Activated CD4-positive, alpha-beta T cell treated with anti-CD3 and anti-CD28 coated beads, Interleukin-2, amount 10 ng/mL, durations not matched to agents 24 days and 14 days (primary cell): ENCODE data around the gene S1PR4. TPM values are rescaled to one million over a fixed set of nuclear protein-coding genes. Genes with fewer than 3 reads are reported as not detected.
"Not testable (repeated sequence)": the region's sequence is repeated elsewhere in the genome, so short reads cannot be mapped to it uniquely, and the experiment has no call there.

ENCODE experiments used
- DNase-seq: peaks from one replicate; pipeline ENCODE4 v3.0.0; 2022
- H3K27ac Mint-ChIP-seq: one replicate; pipeline ENCODE4 v1.8.0; 2022; ENCODE audit warnings: mild to moderate bottlenecking, mixed read lengths
- H3K27me3 Mint-ChIP-seq: one replicate; pipeline ENCODE4 v1.8.0; 2022; ENCODE audit warnings: mixed read lengths
- H3K36me3 Mint-ChIP-seq: one replicate; pipeline ENCODE4 v1.8.0; 2022; ENCODE audit warnings: low read depth, mild to moderate bottlenecking, mixed read lengths
- H3K4me1 Mint-ChIP-seq: one replicate; pipeline ENCODE4 v1.8.0; 2021; ENCODE audit warnings: mixed read lengths
- H3K4me3 Mint-ChIP-seq: one replicate; pipeline ENCODE4 v1.8.0; 2022; ENCODE audit warnings: mild to moderate bottlenecking, moderate library complexity, mixed read lengths
- H3K9me3 Mint-ChIP-seq: one replicate; pipeline ENCODE4 v1.8.0; 2021; ENCODE audit warnings: mixed read lengths
- intact Hi-C: fragments of 100-400 bp; cut with micrococcal nuclease; formaldehyde crosslinking; loops from one replicate; pipeline ENCODE4 v1.15.1; 2023
- total RNA-seq: library from RNA; stranded (reverse); gene quantifications from 2 replicates; pipeline ENCODE4 v1.2.3, GENCODE V29; 2022

Gene S1PR4
- total RNA-seq, 1 donor from 2014 or later: 43.7 TPM

GRCh38 chr19:3145909-3146676 is 32.5 kb upstream of the S1PR4 start:
- no peaks in the 10 kb centered on the region for H3K27me3 Mint-ChIP-seq
- DNase-seq: no peak
- H3K4me3 Mint-ChIP-seq: peak overlapping the region; percentile 33
- peaks cover 37% of the 10 kb centered on the region for H3K4me1 Mint-ChIP-seq
- intact Hi-C loops: no loop called here
- peaks cover 53% of the 10 kb centered on the region for H3K36me3 Mint-ChIP-seq
- no peaks in the 10 kb centered on the region for H3K9me3 Mint-ChIP-seq
- H3K27ac Mint-ChIP-seq: peak overlapping the region; percentile 70

- no peaks in the 10 kb centered on the region for H3K9me3 Mint-ChIP-seq
- peak overlapping the region; percentile 57 for H3K27ac Mint-ChIP-seq
- peaks cover 32% of the 10 kb centered on the region for H3K4me1 Mint-ChIP-seq
- H3K4me3 Mint-ChIP-seq: peak overlapping the region; percentile 33
- no peaks in the 10 kb centered on the region for H3K27me3 Mint-ChIP-seq
- intact Hi-C loops: no loop called here
- peak; percentile 91 for DNase-seq
- H3K36me3 Mint-ChIP-seq: peaks cover 53% of the 10 kb centered on the region
Observed at GRCh38 chr19:3146677-3147100, 31.9 kb upstream of the S1PR4 start.

- DNase-seq: no peak
- no peak overlapping the region for H3K27ac Mint-ChIP-seq
- H3K4me1 Mint-ChIP-seq: peaks cover 19% of the 10 kb centered on the region
- no peak overlapping the region for H3K4me3 Mint-ChIP-seq
- no peaks in the 10 kb centered on the region for H3K27me3 Mint-ChIP-seq
- intact Hi-C loops: no loop called here
- H3K9me3 Mint-ChIP-seq: no peaks in the 10 kb centered on the region
- peaks cover 43% of the 10 kb centered on the region for H3K36me3 Mint-ChIP-seq
Observed at GRCh38 chr19:3148503-3148902, 30.1 kb upstream of the S1PR4 start.

- Mint-ChIP-seq H3K4me1 (peaks cover 19% of the 10 kb centered on the region), H3K27me3 (no peaks in the 10 kb centered on the region), H3K4me3 (no peak overlapping the region), H3K27ac (no peak overlapping the region), H3K36me3 (peaks cover 41% of the 10 kb centered on the region), H3K9me3 (no peaks in the 10 kb centered on the region)
- no peak for DNase-seq
- intact Hi-C loops: no loop called here
Observed at GRCh38 chr19:3149089-3149488, 29.5 kb upstream of the S1PR4 start.

GRCh38 chr19:3149526-3150505 is 28.8 kb upstream of the S1PR4 start:
- intact Hi-C loops: no loop called here
- no peak for DNase-seq
- Mint-ChIP-seq H3K27me3 (no peaks in the 10 kb centered on the region), H3K4me1 (peaks cover 19% of the 10 kb centered on the region), H3K4me3 (no peak overlapping the region), H3K36me3 (peaks cover 40% of the 10 kb centered on the region), H3K9me3 (peaks cover under 1% of the 10 kb centered on the region), H3K27ac (peak overlapping the region; percentile 16)

GRCh38 chr19:3150739-3151329 is 27.7 kb upstream of the S1PR4 start:
- Mint-ChIP-seq H3K4me3 (no peak overlapping the region), H3K27me3 (no peaks in the 10 kb centered on the region), H3K9me3 (peaks cover 3% of the 10 kb centered on the region), H3K27ac (peak overlapping the region; percentile 35), H3K36me3 (peaks cover 42% of the 10 kb centered on the region), H3K4me1 (peaks cover 16% of the 10 kb centered on the region)
- intact Hi-C loops: no loop called here
- DNase-seq: no peak

GRCh38 chr19:3151563-3152418 is 26.8 kb upstream of the S1PR4 start:
- intact Hi-C loops: no loop called here
- H3K4me3 Mint-ChIP-seq: no peak overlapping the region
- peaks cover 46% of the 10 kb centered on the region for H3K36me3 Mint-ChIP-seq
- H3K9me3 Mint-ChIP-seq: peaks cover 3% of the 10 kb centered on the region
- peaks cover 13% of the 10 kb centered on the region for H3K4me1 Mint-ChIP-seq
- H3K27me3 Mint-ChIP-seq: no peaks in the 10 kb centered on the region
- DNase-seq: no peak
- no peak overlapping the region for H3K27ac Mint-ChIP-seq

GRCh38 chr19:3152419-3152780 is 26.2 kb upstream of the S1PR4 start:
- no peaks in the 10 kb centered on the region for H3K27me3 Mint-ChIP-seq

GRCh38 chr19:3153286-3154230 is 25.0 kb upstream of the S1PR4 start:
- H3K27me3 Mint-ChIP-seq: no peaks in the 10 kb centered on the region
- no peak for DNase-seq
- H3K36me3 Mint-ChIP-seq: peaks cover 53% of the 10 kb centered on the region
- intact Hi-C loops: loop anchor here (2.0 kb wide), 1 partner anchor 25 kb away; the partner anchor contains the start of gene S1PR4
- no peak overlapping the region for H3K27ac Mint-ChIP-seq
- peaks cover 3% of the 10 kb centered on the region for H3K9me3 Mint-ChIP-seq
- H3K4me3 Mint-ChIP-seq: no peak overlapping the region
- peaks cover 17% of the 10 kb centered on the region for H3K4me1 Mint-ChIP-seq

More at GRCh38 chr19:3152419-3152780, 26.2 kb upstream of the S1PR4 start:
- Mint-ChIP-seq H3K4me3 (no peak overlapping the region), H3K9me3 (peaks cover 3% of the 10 kb centered on the region), H3K27ac (no peak overlapping the region), H3K4me1 (peaks cover 15% of the 10 kb centered on the region), H3K36me3 (peaks cover 49% of the 10 kb centered on the region)
- DNase-seq: no peak
- intact Hi-C loops: no loop called here

GRCh38 chr19:3154447-3154846 is 24.1 kb upstream of the S1PR4 start:
- peaks cover 11% of the 10 kb centered on the region for H3K4me1 Mint-ChIP-seq
- intact Hi-C loops: loop anchor here (2.0 kb wide), 1 partner anchor 24 kb away; the partner anchor contains the start of gene S1PR4
- DNase-seq, H3K4me3 Mint-ChIP-seq, H3K9me3 Mint-ChIP-seq, H3K27ac Mint-ChIP-seq, H3K27me3 Mint-ChIP-seq: not testable (repeated sequence)
- H3K36me3 Mint-ChIP-seq: peaks cover 53% of the 10 kb centered on the region

GRCh38 chr19:3154957-3155736 is 23.4 kb upstream of the S1PR4 start:
- Mint-ChIP-seq H3K4me3 (no peak overlapping the region), H3K36me3 (peaks cover 54% of the 10 kb centered on the region), H3K9me3 (peaks cover 6% of the 10 kb centered on the region), H3K27ac (no peak overlapping the region), H3K27me3 (no peaks in the 10 kb centered on the region), H3K4me1 (peaks cover 9% of the 10 kb centered on the region)
- intact Hi-C loops: loop anchor here (1.0 to 2.0 kb wide), 3 partner anchors 13 to 24 kb away; partner anchors contain the start of gene S1PR4
- peak; percentile 95 for DNase-seq
